ENCODE measurements around the gene SDC3. TPM values are rescaled to one million over a fixed set of nuclear protein-coding genes. Genes with fewer than 3 reads are reported as not detected.

SDC3 gene
- total and polyA plus RNA-seq, 5 donors from 2014 or later: 0.12 TPM; not detected in 4

DNA sequence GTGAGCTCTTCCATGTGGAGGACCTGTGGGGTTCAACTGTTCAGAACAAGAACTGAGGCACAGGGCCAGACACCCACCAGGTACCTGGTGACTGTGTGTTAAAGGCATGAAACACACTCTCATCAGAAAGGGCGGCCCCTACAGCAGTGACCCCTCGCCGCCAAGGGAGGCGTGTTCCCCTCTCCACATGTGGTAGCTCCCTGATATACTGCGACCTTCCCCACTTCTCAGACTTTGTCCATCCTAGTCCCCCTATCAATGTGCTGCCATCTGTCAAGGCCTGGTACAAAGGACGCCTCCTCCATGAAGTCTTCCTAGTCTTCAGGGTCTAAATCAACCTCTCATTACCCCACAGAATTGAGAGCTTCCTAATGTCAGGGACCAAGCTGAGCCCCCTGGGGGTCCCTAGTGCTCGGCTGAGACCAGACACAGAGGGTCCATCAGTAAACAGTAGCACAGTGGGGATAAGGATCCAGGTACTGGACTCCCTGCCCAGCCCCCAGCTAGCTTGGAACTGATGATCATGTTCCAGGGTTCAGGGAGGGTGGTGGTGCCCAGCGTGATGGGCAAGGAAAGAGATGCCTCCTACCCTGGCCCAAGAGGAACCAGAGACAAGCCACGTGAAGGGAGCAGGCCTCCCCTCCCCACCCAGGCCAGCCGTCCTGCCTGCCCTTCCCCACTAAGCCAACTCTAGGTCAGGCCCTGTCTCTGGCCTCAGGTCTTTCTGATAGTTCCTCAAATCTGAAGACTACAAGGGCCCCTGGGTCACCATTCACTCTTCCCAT is 10.3 kb downstream of the SDC3 start:
- Histone ChIP-seq H3K4me3 (ENCODE audit: low read depth, low read length) (no peak overlapping the region), H3K27me3 (ENCODE audit: control insufficient read depth, insufficient read depth, low read length) (no peaks in the 10 kb centered on the region), H3K9me3 (ENCODE audit: control insufficient read depth in 2 of 2, low read length in 2 of 2) (no peaks in the 10 kb centered on the region), H3K4me1 (ENCODE audit: control insufficient read depth, insufficient read depth, low read length, poor library complexity, severe bottlenecking) (no peaks in the 10 kb centered on the region), H3K27ac (ENCODE audit: insufficient read depth, low read length, poor library complexity, severe bottlenecking) (no peak overlapping the region), H3K36me3 (ENCODE audit: control insufficient read depth, insufficient read depth, low read length) (no peaks in the 10 kb centered on the region)
- no peak overlapping the region for H3K4me3 Mint-ChIP-seq
- H3K27me3 Mint-ChIP-seq: peaks cover 15% of the 10 kb centered on the region
- H3K27ac Mint-ChIP-seq: no peak overlapping the region
- no peaks in the 10 kb centered on the region for H3K4me1 Mint-ChIP-seq
- DNase-seq: no peak
- no peaks in the 10 kb centered on the region for H3K9me3 Mint-ChIP-seq
- no peaks in the 10 kb centered on the region for H3K36me3 Mint-ChIP-seq
- ATAC-seq (ENCODE audit: low read depth in 2 of 2): no peak

DNA sequence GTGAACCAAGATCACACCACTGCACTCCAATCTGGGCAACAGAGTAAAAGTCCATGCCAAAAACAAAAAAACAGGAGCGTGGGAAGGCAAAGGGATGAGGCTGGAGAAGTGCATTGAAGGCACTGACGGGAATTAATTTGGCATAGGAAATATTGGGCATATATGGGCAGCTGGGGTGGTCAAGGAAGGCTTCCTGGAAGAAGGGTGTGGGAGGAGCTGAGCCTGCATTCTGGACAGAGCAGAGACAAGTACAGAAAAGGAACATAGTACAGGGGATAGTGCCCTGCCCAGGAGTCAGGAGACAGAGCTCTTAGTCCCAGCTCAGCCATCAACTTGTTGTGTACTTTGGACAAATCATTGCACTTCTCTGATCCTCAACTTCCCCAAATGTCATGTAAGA is 11.7 kb downstream of the SDC3 start:
- Mint-ChIP-seq H3K27me3 (peaks cover 10% of the 10 kb centered on the region), H3K4me1 (no peaks in the 10 kb centered on the region), H3K9me3 (no peaks in the 10 kb centered on the region), H3K36me3 (no peaks in the 10 kb centered on the region), H3K27ac (peak overlapping the region in 1 of 3 donors; percentile 20), H3K4me3 (no peak overlapping the region)
- no peak overlapping the region for H3K27ac ChIP-seq (ENCODE audit: insufficient read depth, low read length, poor library complexity, severe bottlenecking)
- no peak overlapping the region for H3K4me3 ChIP-seq (ENCODE audit: low read depth, low read length)
- no peaks in the 10 kb centered on the region for H3K27me3 ChIP-seq (ENCODE audit: control insufficient read depth, insufficient read depth, low read length)
- no peak for ATAC-seq (ENCODE audit: low read depth in 2 of 2)
- no peaks in the 10 kb centered on the region for H3K4me1 ChIP-seq (ENCODE audit: control insufficient read depth, insufficient read depth, low read length, poor library complexity, severe bottlenecking)
- no peaks in the 10 kb centered on the region for H3K36me3 ChIP-seq (ENCODE audit: control insufficient read depth, insufficient read depth, low read length)
- H3K9me3 ChIP-seq (ENCODE audit: control insufficient read depth in 2 of 2, low read length in 2 of 2): no peaks in the 10 kb centered on the region
- DNase-seq: no peak

DNA sequence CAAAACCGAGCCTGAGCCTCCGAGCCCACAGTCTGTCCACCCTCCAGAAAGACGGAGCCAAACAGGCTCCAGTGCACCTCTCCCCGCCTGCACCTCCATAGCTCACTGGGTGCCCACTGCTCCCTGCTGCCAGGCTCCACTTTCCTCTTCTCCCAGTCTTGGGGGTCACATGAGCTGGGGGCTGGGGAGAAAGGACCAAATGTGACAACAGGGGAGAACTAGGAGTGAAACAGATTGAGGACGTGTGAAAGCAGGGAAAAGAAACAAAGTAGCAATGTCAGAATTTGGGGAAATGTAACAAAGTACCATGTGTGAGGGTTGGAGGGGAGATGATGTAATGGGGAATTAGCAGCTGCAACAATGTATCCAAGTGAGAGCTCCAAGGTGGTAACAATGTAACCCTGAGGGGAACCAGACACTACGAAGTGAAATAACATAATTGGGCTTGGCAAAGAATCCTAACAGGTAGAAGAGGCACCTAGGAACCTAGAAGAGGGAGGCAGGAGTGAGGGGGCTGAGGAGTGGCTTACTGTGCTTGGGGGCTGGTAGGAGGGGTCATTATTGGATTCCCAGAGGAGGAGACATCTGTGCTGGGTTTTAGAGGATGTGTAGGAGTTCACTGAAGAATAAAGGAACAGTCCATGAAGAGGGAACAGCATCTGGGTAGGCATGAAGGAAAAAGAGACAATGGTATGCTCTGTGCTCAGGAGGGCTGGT is 12.5 kb downstream of the SDC3 start:
- no peaks in the 10 kb centered on the region for H3K36me3 Mint-ChIP-seq
- DNase-seq: no peak
- peaks cover 7% of the 10 kb centered on the region for H3K27me3 Mint-ChIP-seq
- H3K9me3 Mint-ChIP-seq: no peaks in the 10 kb centered on the region
- Histone ChIP-seq H3K4me1 (ENCODE audit: control insufficient read depth, insufficient read depth, low read length, poor library complexity, severe bottlenecking) (no peaks in the 10 kb centered on the region), H3K4me3 (ENCODE audit: low read depth, low read length) (no peak overlapping the region), H3K27me3 (ENCODE audit: control insufficient read depth, insufficient read depth, low read length) (no peaks in the 10 kb centered on the region), H3K9me3 (ENCODE audit: control insufficient read depth in 2 of 2, low read length in 2 of 2) (no peaks in the 10 kb centered on the region), H3K27ac (ENCODE audit: insufficient read depth, low read length, poor library complexity, severe bottlenecking) (no peak overlapping the region), H3K36me3 (ENCODE audit: control insufficient read depth, insufficient read depth, low read length) (no peaks in the 10 kb centered on the region)
- H3K4me1 Mint-ChIP-seq: no peaks in the 10 kb centered on the region
- ATAC-seq (ENCODE audit: low read depth in 2 of 2): no peak
- peak overlapping the region in 1 of 3 donors; percentile 16 for H3K27ac Mint-ChIP-seq
- H3K4me3 Mint-ChIP-seq: no peak overlapping the region

DNA sequence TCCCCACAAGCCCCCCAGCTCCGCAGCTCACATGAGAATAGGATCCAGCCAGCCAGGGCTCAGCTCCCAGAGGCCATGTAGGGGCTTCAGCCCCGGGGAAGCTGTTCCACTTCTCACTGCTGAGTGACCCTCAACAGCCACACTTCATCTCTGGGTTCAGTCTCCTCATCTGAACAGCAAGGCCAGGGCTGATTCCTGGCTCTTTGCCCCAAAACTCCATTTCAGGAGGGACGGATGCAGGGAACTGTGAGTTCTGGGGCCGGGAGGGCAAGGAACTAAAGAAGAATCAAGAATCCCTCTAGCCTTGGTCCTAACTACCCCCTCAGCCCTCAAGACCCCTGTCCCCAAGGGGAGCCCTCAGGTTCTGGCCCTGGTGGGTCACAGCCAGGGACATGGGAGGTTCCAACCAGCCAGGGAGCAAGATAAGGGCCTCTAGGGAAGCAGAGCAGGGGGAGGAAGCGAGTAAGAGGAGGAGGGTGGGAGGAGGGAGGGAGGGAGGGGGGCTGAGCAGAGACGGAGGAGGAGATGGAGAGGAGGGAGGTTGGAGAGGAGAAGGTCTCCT is 13.1 kb downstream of the SDC3 start:
- H3K36me3 ChIP-seq (ENCODE audit: control insufficient read depth, insufficient read depth, low read length): no peaks in the 10 kb centered on the region
- ATAC-seq (ENCODE audit: low read depth in 2 of 2): no peak
- no peaks in the 10 kb centered on the region for H3K27me3 ChIP-seq (ENCODE audit: control insufficient read depth, insufficient read depth, low read length)
- Mint-ChIP-seq H3K4me1 (no peaks in the 10 kb centered on the region), H3K27ac (no peak overlapping the region), H3K27me3 (peaks cover 5% of the 10 kb centered on the region), H3K36me3 (no peaks in the 10 kb centered on the region), H3K9me3 (no peaks in the 10 kb centered on the region), H3K4me3 (no peak overlapping the region)
- no peaks in the 10 kb centered on the region for H3K4me1 ChIP-seq (ENCODE audit: control insufficient read depth, insufficient read depth, low read length, poor library complexity, severe bottlenecking)
- H3K9me3 ChIP-seq (ENCODE audit: control insufficient read depth in 2 of 2, low read length in 2 of 2): no peaks in the 10 kb centered on the region
- H3K4me3 ChIP-seq (ENCODE audit: low read depth, low read length): no peak overlapping the region
- no peak overlapping the region for H3K27ac ChIP-seq (ENCODE audit: insufficient read depth, low read length, poor library complexity, severe bottlenecking)
- no peak for DNase-seq

DNA sequence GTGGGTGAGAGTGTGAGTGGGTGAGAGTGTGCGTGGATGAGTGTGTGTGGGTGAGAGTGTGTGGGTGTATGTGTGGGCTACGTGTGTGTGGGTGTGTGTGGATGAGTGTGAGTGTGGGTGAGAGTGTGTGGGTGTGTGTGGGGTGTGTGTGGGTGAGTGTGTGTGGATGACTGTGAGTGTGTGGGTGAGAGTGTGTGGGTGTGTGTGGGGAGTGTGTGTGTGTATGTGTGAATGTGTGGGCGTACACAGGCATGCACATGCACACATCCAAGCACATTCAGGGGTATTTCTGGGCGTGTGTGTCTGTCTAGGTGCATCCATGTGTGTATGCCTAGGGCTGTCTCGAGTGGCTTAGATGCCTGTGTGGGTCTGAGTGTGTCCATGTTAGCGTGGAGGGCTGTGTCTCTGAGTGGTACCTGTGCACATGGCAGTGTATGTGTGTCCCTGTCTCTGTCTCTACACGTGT is 14.0 kb downstream of the SDC3 start:
- Mint-ChIP-seq H3K4me1 (no peaks in the 10 kb centered on the region), H3K27ac (no peak overlapping the region), H3K36me3 (no peaks in the 10 kb centered on the region), H3K27me3 (peaks cover 5% of the 10 kb centered on the region), H3K9me3 (no peaks in the 10 kb centered on the region), H3K4me3 (no peak overlapping the region)
- Histone ChIP-seq H3K4me1 (ENCODE audit: control insufficient read depth, insufficient read depth, low read length, poor library complexity, severe bottlenecking) (no peaks in the 10 kb centered on the region), H3K4me3 (ENCODE audit: low read depth, low read length) (no peak overlapping the region), H3K9me3 (ENCODE audit: control insufficient read depth in 2 of 2, low read length in 2 of 2) (no peaks in the 10 kb centered on the region), H3K27ac (ENCODE audit: insufficient read depth, low read length, poor library complexity, severe bottlenecking) (no peak overlapping the region), H3K27me3 (ENCODE audit: control insufficient read depth, insufficient read depth, low read length) (no peaks in the 10 kb centered on the region), H3K36me3 (ENCODE audit: control insufficient read depth, insufficient read depth, low read length) (no peaks in the 10 kb centered on the region)
- ATAC-seq (ENCODE audit: low read depth in 2 of 2) (no peak), DNase-seq (no peak)

DNA sequence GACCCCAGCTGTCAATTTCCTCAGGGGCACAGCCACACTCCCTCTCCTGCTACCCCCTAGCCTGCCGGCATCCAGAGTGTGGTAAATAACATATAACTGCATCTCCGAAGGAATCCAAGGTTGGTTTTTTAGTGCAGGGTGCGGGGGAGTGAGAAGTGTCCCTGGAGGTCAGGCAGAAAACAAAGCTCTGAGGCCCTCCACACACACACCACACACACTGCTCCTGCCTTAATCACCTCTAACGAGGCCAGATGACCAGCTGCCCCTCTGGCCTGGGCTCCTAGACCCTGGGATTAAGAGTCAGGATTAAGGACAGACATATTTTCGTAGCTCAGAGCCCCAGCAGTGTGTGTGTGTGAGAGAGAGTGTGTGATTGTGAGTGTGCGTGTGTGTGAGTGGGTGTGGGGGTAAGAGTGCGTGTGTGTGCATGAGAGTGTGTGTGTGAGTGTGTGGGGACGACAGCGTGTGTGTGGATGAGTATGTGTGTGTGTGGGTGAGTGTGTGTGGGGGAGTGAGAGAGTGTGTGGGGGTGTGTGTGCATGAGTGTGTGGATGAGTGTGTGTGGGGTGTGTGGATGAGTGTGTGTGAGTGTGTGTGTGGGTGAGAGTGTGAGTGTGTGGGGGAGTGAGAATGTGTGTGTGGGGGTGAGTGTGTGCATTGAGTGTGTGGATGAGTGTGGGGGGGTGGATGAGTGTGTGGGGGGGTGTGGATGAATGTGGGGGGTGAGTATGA is 14.6 kb downstream of the SDC3 start:
- peaks cover 5% of the 10 kb centered on the region for H3K27me3 Mint-ChIP-seq
- no peaks in the 10 kb centered on the region for H3K36me3 Mint-ChIP-seq
- H3K4me3 Mint-ChIP-seq: no peak overlapping the region
- no peaks in the 10 kb centered on the region for H3K4me1 Mint-ChIP-seq
- H3K9me3 Mint-ChIP-seq: no peaks in the 10 kb centered on the region
- H3K9me3 ChIP-seq (ENCODE audit: control insufficient read depth in 2 of 2, low read length in 2 of 2): no peaks in the 10 kb centered on the region
- DNase-seq: no peak
- no peaks in the 10 kb centered on the region for H3K4me1 ChIP-seq (ENCODE audit: control insufficient read depth, insufficient read depth, low read length, poor library complexity, severe bottlenecking)
- no peaks in the 10 kb centered on the region for H3K36me3 ChIP-seq (ENCODE audit: control insufficient read depth, insufficient read depth, low read length)
- no peak for ATAC-seq (ENCODE audit: low read depth in 2 of 2)
- no peak overlapping the region for H3K27ac ChIP-seq (ENCODE audit: insufficient read depth, low read length, poor library complexity, severe bottlenecking)
- H3K27me3 ChIP-seq (ENCODE audit: control insufficient read depth, insufficient read depth, low read length): no peaks in the 10 kb centered on the region
- no peak overlapping the region for H3K4me3 ChIP-seq (ENCODE audit: low read depth, low read length)
- H3K27ac Mint-ChIP-seq: peak overlapping the region in 1 of 3 donors; percentile 78

DNA sequence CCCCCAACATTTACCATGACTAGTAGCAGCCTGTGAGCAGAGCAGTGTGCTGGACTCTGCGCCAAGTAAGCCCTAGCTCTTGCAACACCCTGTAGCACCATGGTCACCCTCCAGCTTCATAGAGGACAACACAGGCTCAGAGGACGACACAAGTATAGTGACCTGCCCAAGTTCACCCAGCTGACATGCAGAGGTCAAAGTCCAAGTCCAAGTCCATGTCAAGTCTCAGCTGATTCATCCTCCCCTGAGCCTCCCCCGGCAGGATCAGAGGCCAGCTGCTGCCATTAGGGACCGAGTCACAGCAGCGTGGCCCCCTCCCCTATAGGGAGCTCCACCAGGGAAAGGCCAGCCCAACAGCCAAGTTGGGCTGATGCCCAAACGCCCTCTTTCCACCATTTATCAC is 15.9 kb downstream of the SDC3 start:
- Histone ChIP-seq H3K4me1 (ENCODE audit: control insufficient read depth, insufficient read depth, low read length, poor library complexity, severe bottlenecking) (no peaks in the 10 kb centered on the region), H3K27ac (ENCODE audit: insufficient read depth, low read length, poor library complexity, severe bottlenecking) (no peak overlapping the region), H3K27me3 (ENCODE audit: control insufficient read depth, insufficient read depth, low read length) (no peaks in the 10 kb centered on the region), H3K9me3 (ENCODE audit: control insufficient read depth in 2 of 2, low read length in 2 of 2) (no peaks in the 10 kb centered on the region), H3K4me3 (ENCODE audit: low read depth, low read length) (no peak overlapping the region), H3K36me3 (ENCODE audit: control insufficient read depth, insufficient read depth, low read length) (no peaks in the 10 kb centered on the region)
- ATAC-seq (ENCODE audit: low read depth in 2 of 2): no peak
- Mint-ChIP-seq H3K27me3 (peaks cover 5% of the 10 kb centered on the region), H3K36me3 (no peaks in the 10 kb centered on the region), H3K27ac (no peak overlapping the region), H3K4me1 (no peaks in the 10 kb centered on the region), H3K4me3 (no peak overlapping the region), H3K9me3 (no peaks in the 10 kb centered on the region)
- no peak for DNase-seq

All from CD4-positive, CD25-positive, alpha-beta regulatory T cell (primary cell).